ENCODE results near the gene SEZ6L.

GRCh38 chr22:26265281-26265680 is 96.0 kb downstream of the SEZ6L start:
- TF ChIP-seq CTCF (IDR thresholded peaks at IDR 0.05; ENCODE audit: insufficient read depth, low read length) (no peak), POLR2AphosphoS5 (IDR thresholded peaks at IDR 0.05; ENCODE audit: low read depth) (no peak), GABPA (IDR thresholded peaks at IDR 0.05; ENCODE audit: low read depth) (no peak)
